ENCODE data around the gene CANX.

Gene CANX

GRCh38 chr5:179716286-179716685, 17.5 kb downstream of the CANX start:
- no peak for TF ChIP-seq RAD21 (IDR thresholded peaks at IDR 0.05; ENCODE audit: low read depth)
- no peak for TF ChIP-seq TEAD4 (IDR thresholded peaks at IDR 0.05)

- TF ChIP-seq EGR1 (IDR thresholded peaks at IDR 0.05) = no peak
- no peak for TF ChIP-seq EP300 (IDR thresholded peaks at IDR 0.05; ENCODE audit: borderline replicate concordance)
- TF ChIP-seq REST (IDR thresholded peaks at IDR 0.05; ENCODE audit: low read depth) = no peak
- no peak for TF ChIP-seq YY1 (IDR thresholded peaks at IDR 0.05; ENCODE audit: low read depth)
Observed at GRCh38 chr5:179720222-179720621, 21.5 kb downstream of the CANX start.

GRCh38 chr5:179724163-179724562, 25.4 kb downstream of the CANX start:
- no peak for TF ChIP-seq FOXM1 (IDR thresholded peaks at IDR 0.05; ENCODE audit: borderline replicate concordance, low read depth)
- TF ChIP-seq EP300 (IDR thresholded peaks at IDR 0.05; ENCODE audit: borderline replicate concordance) = no peak
- no peak for TF ChIP-seq CREB1 (IDR thresholded peaks at IDR 0.05; ENCODE audit: low read depth)
- no peak for TF ChIP-seq REST (IDR thresholded peaks at IDR 0.05; ENCODE audit: low read depth)
- TF ChIP-seq ZBTB7A (IDR thresholded peaks at IDR 0.05; ENCODE audit: low read depth) = no peak
- TF ChIP-seq EGR1 (IDR thresholded peaks at IDR 0.05) = no peak
- no peak for TF ChIP-seq USF1 (IDR thresholded peaks at IDR 0.05)
- no peak for TF ChIP-seq NFIC (IDR thresholded peaks at IDR 0.05)
- TF ChIP-seq RAD21 (IDR thresholded peaks at IDR 0.05; ENCODE audit: low read depth) = no peak
- TF ChIP-seq TEAD4 (IDR thresholded peaks at IDR 0.05) = no peak
- no peak for TF ChIP-seq TCF12 (IDR thresholded peaks at IDR 0.05; ENCODE audit: low read depth)

- TF ChIP-seq ZBTB7A (IDR thresholded peaks at IDR 0.05; ENCODE audit: low read depth) = no peak
- TF ChIP-seq RAD21 (IDR thresholded peaks at IDR 0.05; ENCODE audit: low read depth) = no peak
- TF ChIP-seq REST (IDR thresholded peaks at IDR 0.05; ENCODE audit: low read depth) = no peak
- TF ChIP-seq MAX (IDR thresholded peaks at IDR 0.05) = no peak
- TF ChIP-seq EP300 (IDR thresholded peaks at IDR 0.05; ENCODE audit: borderline replicate concordance) = no peak
- no peak for TF ChIP-seq NFIC (IDR thresholded peaks at IDR 0.05)
- TF ChIP-seq TEAD4 (IDR thresholded peaks at IDR 0.05) = no peak
- TF ChIP-seq TAF1 (IDR thresholded peaks at IDR 0.05; ENCODE audit: low read depth) = no peak
- TF ChIP-seq CREB1 (IDR thresholded peaks at IDR 0.05; ENCODE audit: low read depth) = no peak
- TF ChIP-seq CEBPB (IDR thresholded peaks at IDR 0.05) = no peak
- no peak for TF ChIP-seq EGR1 (IDR thresholded peaks at IDR 0.05)
- TF ChIP-seq YY1 (IDR thresholded peaks at IDR 0.05; ENCODE audit: low read depth) = no peak
- TF ChIP-seq FOXM1 (IDR thresholded peaks at IDR 0.05; ENCODE audit: borderline replicate concordance, low read depth) = no peak
- TF ChIP-seq USF1 (IDR thresholded peaks at IDR 0.05) = no peak
- no peak for TF ChIP-seq TCF12 (IDR thresholded peaks at IDR 0.05; ENCODE audit: low read depth)
Observed at GRCh38 chr5:179727106-179727505, 28.3 kb downstream of the CANX start.

GRCh38 chr5:179729303-179729702, 30.5 kb downstream of the CANX start:
- TF ChIP-seq CEBPB (IDR thresholded peaks at IDR 0.05) (no peak), TEAD4 (IDR thresholded peaks at IDR 0.05) (no peak), TCF12 (IDR thresholded peaks at IDR 0.05; ENCODE audit: low read depth) (no peak), RAD21 (IDR thresholded peaks at IDR 0.05; ENCODE audit: low read depth) (no peak), YY1 (IDR thresholded peaks at IDR 0.05; ENCODE audit: low read depth) (no peak), REST (IDR thresholded peaks at IDR 0.05; ENCODE audit: low read depth) (no peak), FOXM1 (IDR thresholded peaks at IDR 0.05; ENCODE audit: borderline replicate concordance, low read depth) (no peak), ZBTB7A (IDR thresholded peaks at IDR 0.05; ENCODE audit: low read depth) (no peak), USF1 (IDR thresholded peaks at IDR 0.05) (no peak), EP300 (IDR thresholded peaks at IDR 0.05; ENCODE audit: borderline replicate concordance) (no peak)
